ENCODE data around the gene CABLES2.
A peak's percentile ranks its signal among the peaks of the same experiment; 100 is the strongest.

GRCh38 chr20:62437927-62438326, 30.8 kb upstream of the CABLES2 start:
- TF ChIP-seq POLR2A (IDR thresholded peaks at IDR 0.05; ENCODE audit: borderline replicate concordance, extremely low read depth, insufficient read depth, insufficient read length), result no peak
- TF ChIP-seq CTCF (IDR thresholded peaks at IDR 0.05 in 2 of 3, conservative IDR thresholded peaks at IDR 0.05 in 1 of 3; ENCODE audit: borderline replicate concordance in 1 of 3, insufficient read depth in 1 of 3, low read depth in 2 of 3, low read length in 2 of 3), result peak in 1 of 3 experiments; percentile 7; a peak in 1 of 6 replicates
- no peak for TF ChIP-seq TCF7L2 (IDR thresholded peaks at IDR 0.05; ENCODE audit: borderline replicate concordance, extremely low read depth, insufficient read depth, insufficient read length)
- no peak for TF ChIP-seq POLR2AphosphoS5 (IDR thresholded peaks at IDR 0.05; ENCODE audit: low read depth, low read length)
- TF ChIP-seq EZH2phosphoT487 (IDR thresholded peaks at IDR 0.05; ENCODE audit: borderline replicate concordance), result no peak
- TF ChIP-seq EZH2 (IDR thresholded peaks at IDR 0.05), result no peak
- no peak for TF ChIP-seq CEBPB (IDR thresholded peaks at IDR 0.05; ENCODE audit: low read depth)
- no peak for TF ChIP-seq MAX (IDR thresholded peaks at IDR 0.05)
- no peak for TF ChIP-seq ZBTB33 (IDR thresholded peaks at IDR 0.05; ENCODE audit: extremely low read depth, insufficient replicate concordance, low read length)
- TF ChIP-seq REST (IDR thresholded peaks at IDR 0.05; ENCODE audit: low read depth), result no peak
- TF ChIP-seq SRF (IDR thresholded peaks at IDR 0.05; ENCODE audit: low read depth), result no peak
